ENCODE data around the gene SAP25. TPM values are rescaled to one million over a fixed set of nuclear protein-coding genes. Genes with fewer than 3 reads are reported as not detected.

SAP25 gene
- total and polyA plus RNA-seq, 10 donors: 11.0 to 75.6 (median 25.1) TPM

DNA sequence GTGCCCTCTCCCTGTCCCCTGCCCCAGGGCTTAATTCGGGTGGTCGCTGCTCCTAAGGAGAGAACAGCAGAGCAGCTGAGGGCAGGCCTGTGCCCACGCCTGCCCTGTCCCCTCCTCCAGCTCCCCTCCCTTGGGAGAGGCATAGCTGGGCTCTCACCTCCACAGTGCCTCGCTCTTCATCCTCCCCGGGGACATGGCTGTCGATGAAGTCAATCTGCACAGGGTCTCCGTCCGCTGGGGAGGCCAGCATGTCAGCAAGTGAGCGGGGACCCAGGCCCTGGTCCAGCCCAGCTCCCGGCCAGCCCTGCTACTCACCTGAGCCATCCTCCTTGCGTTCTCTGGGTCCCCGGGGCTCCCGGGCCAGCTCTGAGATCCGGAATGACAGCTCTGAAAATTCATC is 3.8 kb upstream of the SAP25 start:
- Histone ChIP-seq H3K4me3 (no peak overlapping the region), H3K9me3 (no peaks in the 10 kb centered on the region), H3K4me1 (peaks cover 6 to 29% (median 15%) of the 10 kb centered on the region in 6 donors), H3K36me3 (peaks cover 20 to 100% (median 93%) of the 10 kb centered on the region in 6 donors), H3K27me3 (replicated peaks in 1 of 7) (no peaks in the 10 kb centered on the region), H3K27ac (no peak overlapping the region)
- peak; percentile 76 for DNase-seq
- intact Hi-C loops (cut with DNase I; ENCODE audit: low total_unique reads): no loop called here
- TF ChIP-seq POLR2A (IDR thresholded peaks at IDR 0.05): no peak
- TF ChIP-seq, protein P1, sequence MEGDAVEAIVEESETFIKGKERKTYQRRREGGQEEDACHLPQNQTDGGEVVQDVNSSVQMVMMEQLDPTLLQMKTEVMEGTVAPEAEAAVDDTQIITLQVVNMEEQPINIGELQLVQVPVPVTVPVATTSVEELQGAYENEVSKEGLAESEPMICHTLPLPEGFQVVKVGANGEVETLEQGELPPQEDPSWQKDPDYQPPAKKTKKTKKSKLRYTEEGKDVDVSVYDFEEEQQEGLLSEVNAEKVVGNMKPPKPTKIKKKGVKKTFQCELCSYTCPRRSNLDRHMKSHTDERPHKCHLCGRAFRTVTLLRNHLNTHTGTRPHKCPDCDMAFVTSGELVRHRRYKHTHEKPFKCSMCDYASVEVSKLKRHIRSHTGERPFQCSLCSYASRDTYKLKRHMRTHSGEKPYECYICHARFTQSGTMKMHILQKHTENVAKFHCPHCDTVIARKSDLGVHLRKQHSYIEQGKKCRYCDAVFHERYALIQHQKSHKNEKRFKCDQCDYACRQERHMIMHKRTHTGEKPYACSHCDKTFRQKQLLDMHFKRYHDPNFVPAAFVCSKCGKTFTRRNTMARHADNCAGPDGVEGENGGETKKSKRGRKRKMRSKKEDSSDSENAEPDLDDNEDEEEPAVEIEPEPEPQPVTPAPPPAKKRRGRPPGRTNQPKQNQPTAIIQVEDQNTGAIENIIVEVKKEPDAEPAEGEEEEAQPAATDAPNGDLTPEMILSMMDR (IDR thresholded peaks at IDR 0.05 in 8 of 11, conservative IDR thresholded peaks at IDR 0.05 in 3 of 11): no peak
- TF ChIP-seq POLR2AphosphoS5 (IDR thresholded peaks at IDR 0.05): peak in 1 of 3 donors; percentile 20
- WGBS, 5 donors: 90 to 98% (median 94%) methylated on average over 9 to 14 of the region's 14 CpGs

DNA sequence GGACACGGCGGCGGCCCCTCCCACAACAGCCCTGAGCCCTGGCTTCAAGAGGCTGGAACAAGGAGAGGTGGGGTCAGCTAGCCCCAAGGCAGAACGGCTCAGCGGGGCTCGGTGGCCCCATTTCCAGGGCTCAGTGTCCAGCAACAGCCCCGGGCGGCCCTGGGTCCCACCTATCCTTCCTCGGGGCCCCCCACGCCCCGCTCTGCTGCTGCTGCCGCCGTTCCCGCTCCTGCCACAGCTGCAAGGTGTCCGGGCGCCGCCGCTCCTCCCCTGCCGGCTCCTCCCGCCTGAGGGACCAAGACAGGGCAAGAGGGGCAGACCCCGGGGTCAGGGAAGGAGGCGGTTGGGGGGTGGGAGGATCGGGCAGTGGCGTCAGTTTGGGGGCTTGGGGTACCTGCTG is 3.4 kb upstream of the SAP25 start:
- intact Hi-C loops (cut with DNase I; ENCODE audit: low total_unique reads): no loop called here
- DNase-seq: no peak
- H3K27ac ChIP-seq: no peak overlapping the region

DNA sequence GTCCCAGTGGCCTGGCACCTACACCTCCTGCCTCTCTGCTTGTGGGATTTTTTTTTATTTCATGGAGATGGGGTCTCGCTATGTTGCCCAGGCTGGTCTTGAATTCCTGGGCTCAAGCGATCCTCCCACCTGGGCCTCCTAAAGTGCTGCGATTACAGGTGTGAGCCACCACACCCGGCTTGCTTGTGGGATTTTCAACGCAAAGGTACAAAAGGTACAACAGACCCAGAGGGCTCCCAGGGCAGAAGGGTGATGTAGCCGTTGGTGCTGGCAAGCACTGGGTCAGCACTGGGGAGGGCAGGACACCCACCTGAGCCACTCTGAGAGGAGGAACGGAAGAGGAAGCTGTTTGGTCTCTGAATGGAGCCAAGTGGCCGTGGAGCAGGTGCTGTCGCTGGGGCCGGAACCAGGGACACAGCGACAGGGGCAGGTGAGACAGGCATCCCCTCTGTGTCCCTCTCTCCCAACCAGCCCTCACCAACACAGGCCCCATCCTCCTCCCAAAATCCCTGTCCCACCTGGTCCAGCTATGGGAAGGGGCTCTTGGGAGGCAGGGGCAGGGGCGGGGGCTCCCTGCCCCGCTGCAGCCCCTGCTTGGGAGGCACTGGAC is 2.8 kb upstream of the SAP25 start:
- no peaks in the 10 kb centered on the region for H3K9me3 ChIP-seq
- intact Hi-C loops (cut with DNase I; ENCODE audit: low total_unique reads): no loop called here
- no peak for DNase-seq
- H3K36me3 ChIP-seq: peaks cover 13 to 100% (median 86%) of the 10 kb centered on the region in 6 donors
- H3K4me1 ChIP-seq: peaks cover 0 to 29% (median 8%) of the 10 kb centered on the region in 6 donors
- 94 to 97% (median 95%) methylated on average over 13 of the region's 13 CpGs for WGBS, 5 donors
- H3K27ac ChIP-seq: no peak overlapping the region
- no peaks in the 10 kb centered on the region for H3K27me3 ChIP-seq (replicated peaks in 1 of 7)
- no peak for TF ChIP-seq POLR2AphosphoS5 (IDR thresholded peaks at IDR 0.05)
- no peak for TF ChIP-seq POLR2A (IDR thresholded peaks at IDR 0.05)
- TF ChIP-seq, protein P1 (IDR thresholded peaks at IDR 0.05 in 8 of 11, conservative IDR thresholded peaks at IDR 0.05 in 3 of 11): no peak
- no peak overlapping the region for H3K4me3 ChIP-seq

More for the DNA sequence above, 3.4 kb upstream of the SAP25 start:
- Histone ChIP-seq H3K4me3 (no peak overlapping the region), H3K27me3 (replicated peaks in 1 of 7) (no peaks in the 10 kb centered on the region), H3K36me3 (peaks cover 19 to 100% (median 92%) of the 10 kb centered on the region in 6 donors), H3K4me1 (peaks cover 2 to 29% (median 11%) of the 10 kb centered on the region in 6 donors), H3K9me3 (no peaks in the 10 kb centered on the region)
- TF ChIP-seq POLR2AphosphoS5 (IDR thresholded peaks at IDR 0.05): peak in 1 of 3 donors; percentile 52
- TF ChIP-seq, protein P1 (IDR thresholded peaks at IDR 0.05 in 8 of 11, conservative IDR thresholded peaks at IDR 0.05 in 3 of 11): no peak
- 91 to 96% (median 94%) methylated on average over 20 to 24 of the region's 24 CpGs for WGBS, 5 donors

DNA sequence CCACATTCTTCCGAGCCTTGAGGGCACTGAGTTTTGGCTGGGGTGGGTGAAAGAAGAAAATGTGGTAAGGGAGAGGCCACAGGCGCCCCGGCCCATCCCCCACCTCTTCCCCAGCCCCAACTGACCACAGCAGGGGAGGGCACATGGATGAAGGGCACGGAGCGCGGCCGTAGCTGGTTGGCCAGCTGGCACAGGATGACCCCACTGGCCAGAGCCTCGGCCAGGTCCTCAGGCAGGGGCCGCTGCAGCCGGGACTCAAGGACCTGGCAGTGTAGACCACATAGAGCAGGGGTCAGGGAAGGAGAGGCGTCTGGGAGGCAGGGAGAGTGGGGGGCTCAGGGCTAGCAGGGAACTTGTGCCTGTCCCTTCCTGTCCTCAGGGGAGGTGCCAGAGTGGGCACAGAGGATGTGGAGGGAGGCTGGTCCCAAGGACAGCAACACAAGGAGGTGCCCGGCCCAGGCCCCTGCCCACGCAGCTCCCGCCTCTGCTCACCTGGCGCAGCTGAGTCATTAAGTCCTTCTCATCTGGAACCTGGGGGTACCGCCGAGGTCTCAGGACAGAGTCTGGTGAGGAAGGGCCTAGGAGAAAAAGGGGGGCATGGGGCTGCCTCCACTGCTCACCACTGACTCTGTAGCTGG is 2.2 kb upstream of the SAP25 start:
- H3K4me3 ChIP-seq: no peak overlapping the region
- peak; percentile 76 for DNase-seq
- H3K27ac ChIP-seq: no peak overlapping the region
- H3K36me3 ChIP-seq: peaks cover 8 to 93% (median 80%) of the 10 kb centered on the region in 6 donors
- WGBS, 5 donors: 86 to 93% (median 91%) methylated on average over 16 to 17 of the region's 17 CpGs
- intact Hi-C loops (cut with DNase I; ENCODE audit: low total_unique reads): no loop called here
- peaks cover 0 to 3% (median 0%) of the 10 kb centered on the region in 7 donors for H3K27me3 ChIP-seq (replicated peaks in 1 of 7)
- peaks cover 0 to 29% (median 7%) of the 10 kb centered on the region in 6 donors for H3K4me1 ChIP-seq
- TF ChIP-seq, protein P1 (IDR thresholded peaks at IDR 0.05 in 8 of 11, conservative IDR thresholded peaks at IDR 0.05 in 3 of 11): no peak
- TF ChIP-seq POLR2A (IDR thresholded peaks at IDR 0.05) (no peak), POLR2AphosphoS5 (IDR thresholded peaks at IDR 0.05) (peak in 1 of 3 donors; percentile 15)
- no peaks in the 10 kb centered on the region for H3K9me3 ChIP-seq
